Measurements from ENCODE around the gene STAMBPL1. TPM values are rescaled to one million over a fixed set of nuclear protein-coding genes. Genes with fewer than 3 reads are reported as not detected.

The STAMBPL1 gene
- polyA plus RNA-seq, 1 of the 3 experiments (the other 2 are of a cell fraction): 25.1 TPM

- H3K36me3 ChIP-seq (replicated peaks in 1 of 2; ENCODE audit: control insufficient read depth in 1 of 2, insufficient read depth in 2 of 2, low read length in 1 of 2): no peaks in the 10 kb centered on the region
- no peaks in the 10 kb centered on the region for H3K9me2 ChIP-seq
- H3K79me2 ChIP-seq (ENCODE audit: insufficient read depth): peaks cover 43% of the 10 kb centered on the region
- H2AFZ ChIP-seq (ENCODE audit: low read depth): peak overlapping the region; percentile 89
- H3K9me3 ChIP-seq: no peaks in the 10 kb centered on the region
- no peaks in the 10 kb centered on the region for H3K27me3 ChIP-seq (ENCODE audit: insufficient read depth)
- H3K4me2 ChIP-seq: peak overlapping the region; percentile 90
- ChIA-PET CTCF (interaction anchor here (1.0 to 5.0 kb wide), 8 partner anchors 10 to 415 kb away, joined by 3 to 32 read pairs (median 5); no protein-coding TSS in a partner anchor), POLR2A (interaction anchor here (2.0 kb wide), 1 partner anchor 52 kb away, joined by 7 read pairs; no protein-coding TSS in a partner anchor)
- H3K4me3 ChIP-seq (ENCODE audit: low read depth in 2 of 2, low read length in 1 of 2): peak overlapping the region; percentile 79 to 89
- no peaks in the 10 kb centered on the region for H4K20me1 ChIP-seq (ENCODE audit: insufficient read depth)
- WGBS (ENCODE audit: low lambda C conversion rate): 3% methylated on average over 7 of the region's 84 CpGs
- H3K4me1 ChIP-seq (ENCODE audit: control insufficient read depth in 1 of 2, insufficient read depth in 2 of 2, low read depth in 1 of 2, low read length in 1 of 2): peaks cover 20 to 30% of the 10 kb centered on the region in 2 experiments; a peak in 3 of 4 replicates
- peaks cover 45% of the 10 kb centered on the region for H3F3A ChIP-seq (replicated peaks; ENCODE audit: insufficient read depth)
- H3K27ac ChIP-seq (ENCODE audit: low read depth in 2 of 2, low read length in 1 of 2): peak overlapping the region; percentile 91 to 96
- DNase-seq: peak; percentile 87
- peak overlapping the region; percentile 84 for H3K9ac ChIP-seq
- peak; percentile 62 for TF ChIP-seq GABPA (IDR thresholded peaks at IDR 0.05; ENCODE audit: low read depth)
- TF ChIP-seq RFX5 (IDR thresholded peaks at IDR 0.05; ENCODE audit: low read length): no peak
- TF ChIP-seq NFIC (IDR thresholded peaks at IDR 0.05; ENCODE audit: borderline replicate concordance): peak; percentile 57; the same call in 1 of the 2 replicates
- TF ChIP-seq, protein P1, sequence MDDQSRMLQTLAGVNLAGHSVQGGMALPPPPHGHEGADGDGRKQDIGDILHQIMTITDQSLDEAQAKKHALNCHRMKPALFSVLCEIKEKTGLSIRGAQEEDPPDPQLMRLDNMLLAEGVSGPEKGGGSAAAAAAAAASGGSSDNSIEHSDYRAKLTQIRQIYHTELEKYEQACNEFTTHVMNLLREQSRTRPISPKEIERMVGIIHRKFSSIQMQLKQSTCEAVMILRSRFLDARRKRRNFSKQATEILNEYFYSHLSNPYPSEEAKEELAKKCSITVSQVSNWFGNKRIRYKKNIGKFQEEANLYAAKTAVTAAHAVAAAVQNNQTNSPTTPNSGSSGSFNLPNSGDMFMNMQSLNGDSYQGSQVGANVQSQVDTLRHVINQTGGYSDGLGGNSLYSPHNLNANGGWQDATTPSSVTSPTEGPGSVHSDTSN (IDR thresholded peaks at IDR 0.05): peak; percentile 55
- TF ChIP-seq RAD21 (IDR thresholded peaks at IDR 0.05; ENCODE audit: low read length): no peak
- TF ChIP-seq EZH2phosphoT487 (IDR thresholded peaks at IDR 0.05; ENCODE audit: borderline replicate concordance, low read depth): no peak
- TF ChIP-seq, protein P2, sequence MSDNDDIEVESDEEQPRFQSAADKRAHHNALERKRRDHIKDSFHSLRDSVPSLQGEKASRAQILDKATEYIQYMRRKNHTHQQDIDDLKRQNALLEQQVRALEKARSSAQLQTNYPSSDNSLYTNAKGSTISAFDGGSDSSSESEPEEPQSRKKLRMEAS (IDR thresholded peaks at IDR 0.05; ENCODE audit: low read depth): peak; percentile 88; the same call in 1 of the 2 replicates
- TF ChIP-seq FOXM1 (IDR thresholded peaks at IDR 0.05; ENCODE audit: low read depth): peak; percentile 14; the same call in 1 of the 2 replicates
- TF ChIP-seq TEAD4 (IDR thresholded peaks at IDR 0.05; ENCODE audit: borderline replicate concordance, insufficient read depth): peak; percentile 29; the same call in 1 of the 2 replicates
- peak; percentile 53; the same call in 1 of the 2 replicates for TF ChIP-seq SIN3A (IDR thresholded peaks at IDR 0.05; ENCODE audit: borderline replicate concordance, low read depth, low read length)
- TF ChIP-seq TCF12 (IDR thresholded peaks at IDR 0.05): no peak
- TF ChIP-seq MEF2A (IDR thresholded peaks at IDR 0.05; ENCODE audit: borderline replicate concordance, low read depth): no peak
- no peak; the same call in 1 of the 2 replicates for TF ChIP-seq JUND (IDR thresholded peaks at IDR 0.05)
- TF ChIP-seq RCOR1 (IDR thresholded peaks at IDR 0.05; ENCODE audit: low read length): no peak
- TF ChIP-seq RXRA (IDR thresholded peaks at IDR 0.05; ENCODE audit: borderline replicate concordance, low read depth): 0 out of 2 replicates have a peak, but pooled peaks have one; percentile 10
- TF ChIP-seq, protein P3, sequence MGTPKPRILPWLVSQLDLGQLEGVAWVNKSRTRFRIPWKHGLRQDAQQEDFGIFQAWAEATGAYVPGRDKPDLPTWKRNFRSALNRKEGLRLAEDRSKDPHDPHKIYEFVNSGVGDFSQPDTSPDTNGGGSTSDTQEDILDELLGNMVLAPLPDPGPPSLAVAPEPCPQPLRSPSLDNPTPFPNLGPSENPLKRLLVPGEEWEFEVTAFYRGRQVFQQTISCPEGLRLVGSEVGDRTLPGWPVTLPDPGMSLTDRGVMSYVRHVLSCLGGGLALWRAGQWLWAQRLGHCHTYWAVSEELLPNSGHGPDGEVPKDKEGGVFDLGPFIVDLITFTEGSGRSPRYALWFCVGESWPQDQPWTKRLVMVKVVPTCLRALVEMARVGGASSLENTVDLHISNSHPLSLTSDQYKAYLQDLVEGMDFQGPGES (IDR thresholded peaks at IDR 0.05; ENCODE audit: low read depth, low read length): no peak
- TF ChIP-seq, protein P4, sequence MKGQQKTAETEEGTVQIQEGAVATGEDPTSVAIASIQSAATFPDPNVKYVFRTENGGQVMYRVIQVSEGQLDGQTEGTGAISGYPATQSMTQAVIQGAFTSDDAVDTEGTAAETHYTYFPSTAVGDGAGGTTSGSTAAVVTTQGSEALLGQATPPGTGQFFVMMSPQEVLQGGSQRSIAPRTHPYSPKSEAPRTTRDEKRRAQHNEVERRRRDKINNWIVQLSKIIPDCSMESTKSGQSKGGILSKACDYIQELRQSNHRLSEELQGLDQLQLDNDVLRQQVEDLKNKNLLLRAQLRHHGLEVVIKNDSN (IDR thresholded peaks at IDR 0.05; ENCODE audit: borderline replicate concordance, low read depth): no peak
- peak; percentile 38; the same call in 1 of the 2 replicates for TF ChIP-seq CTCF (IDR thresholded peaks at IDR 0.05)
- TF ChIP-seq ELF1 (IDR thresholded peaks at IDR 0.05): peak; percentile 40
- TF ChIP-seq YY1 (IDR thresholded peaks at IDR 0.05; ENCODE audit: low read depth): peak; percentile 52
- no peak for TF ChIP-seq FOSL2 (IDR thresholded peaks at IDR 0.05; ENCODE audit: borderline replicate concordance, low read depth)
- TF ChIP-seq GATA2 (CRISPR knock-in tag; IDR thresholded peaks at IDR 0.05): peak; percentile 5; the same call in 1 of the 2 replicates
- TF ChIP-seq TAF1 (IDR thresholded peaks at IDR 0.05; ENCODE audit: borderline replicate concordance, low read depth, low read length): peak; percentile 35; the same call in 1 of the 2 replicates
- no peak for TF ChIP-seq CHD2 (IDR thresholded peaks at IDR 0.05; ENCODE audit: low read length, partially characterized antibody)
- TF ChIP-seq, protein P5, sequence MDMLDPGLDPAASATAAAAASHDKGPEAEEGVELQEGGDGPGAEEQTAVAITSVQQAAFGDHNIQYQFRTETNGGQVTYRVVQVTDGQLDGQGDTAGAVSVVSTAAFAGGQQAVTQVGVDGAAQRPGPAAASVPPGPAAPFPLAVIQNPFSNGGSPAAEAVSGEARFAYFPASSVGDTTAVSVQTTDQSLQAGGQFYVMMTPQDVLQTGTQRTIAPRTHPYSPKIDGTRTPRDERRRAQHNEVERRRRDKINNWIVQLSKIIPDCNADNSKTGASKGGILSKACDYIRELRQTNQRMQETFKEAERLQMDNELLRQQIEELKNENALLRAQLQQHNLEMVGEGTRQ (IDR thresholded peaks at IDR 0.05; ENCODE audit: borderline replicate concordance, low read depth, low read length): no peak
- TF ChIP-seq FOXJ3 (CRISPR knock-in tag; IDR thresholded peaks at IDR 0.05): peak; percentile 58
- peak; percentile 58 for TF ChIP-seq POLR2AphosphoS5 (IDR thresholded peaks at IDR 0.05; ENCODE audit: low read depth, low read length)
Measured at GRCh38 chr10:88880282-88881076, 434 bp downstream of the STAMBPL1 start.

All from SK-N-SH (cell line).